H1 (cell line): ENCODE measurements around the gene ACSF3. TPM values are rescaled to one million over a fixed set of nuclear protein-coding genes. Genes with fewer than 3 reads are reported as not detected.

Experiments used
- CTCF ChIA-PET: fragments of 300-600 bp; sonication (Branson Sonifier 250); formaldehyde crosslinking; loops from one replicate; lab custom pipeline; 2021; ENCODE audit not compliant: partially characterized antibody; lab: Charles Lee
- POLR2A ChIA-PET: fragments of 300-600 bp; sonication (Branson Sonifier 250); formaldehyde crosslinking; loops from one replicate; lab custom pipeline; 2021; ENCODE audit warnings: inconsistent platforms; ENCODE audit not compliant: partially characterized antibody; lab: Charles Lee
- DNase-seq, 2 experiments: peaks; one replicate each; pipeline versions ENCODE4 v3.0.0 to v3.0.0-alpha.2; 2010 to 2022; ENCODE audit warnings: low spot score in 2 of 2, low read depth in 1 of 2, mixed read lengths in 1 of 2
- FAIRE-seq: peaks from 2 replicates; lab custom pipeline; 2011; peaks lifted over from hg19 to GRCh38; lab: Jason Lieb, UNC
- H2AFZ ChIP-seq: 2 replicates; pipeline ENCODE4 v1.8.1; 2012; ENCODE audit warnings: low read length, inconsistent platforms
- H2AK5ac ChIP-seq: 2 replicates; pipeline ENCODE4 v1.6.1; 2013; ENCODE audit warnings: low read depth, low read length
- H2BK120ac ChIP-seq: replicated peaks from 2 replicates; pipeline ENCODE3; 2013; ENCODE audit warnings: low read depth, low read length, inconsistent platforms
- H2BK12ac ChIP-seq: 2 replicates; pipeline ENCODE4 v1.6.1; 2013; ENCODE audit warnings: low read depth, low read length
- H2BK15ac ChIP-seq: 2 replicates; pipeline ENCODE4 v1.6.1; 2013; ENCODE audit warnings: low read length
- H2BK20ac ChIP-seq: 2 replicates; pipeline ENCODE4 v1.6.1; 2013; ENCODE audit warnings: low read length
- H2BK5ac ChIP-seq: 2 replicates; pipeline ENCODE4 v1.6.1; 2013; ENCODE audit warnings: low read depth, low read length
- H3K14ac ChIP-seq: 2 replicates; pipeline ENCODE4 v1.6.1; 2013; ENCODE audit warnings: inconsistent platforms; ENCODE audit not compliant: insufficient read length
- H3K18ac ChIP-seq: 2 replicates; pipeline ENCODE4 v1.6.1; 2013; ENCODE audit warnings: low read length; ENCODE audit errors: extremely low read depth
- H3K23ac ChIP-seq: 2 replicates; pipeline ENCODE4 v1.6.1; 2013; ENCODE audit warnings: inconsistent platforms; ENCODE audit not compliant: insufficient read length
- H3K23me2 ChIP-seq: 2 replicates; pipeline ENCODE4 v1.6.1; 2013; ENCODE audit warnings: low read depth, low read length
- H3K27ac ChIP-seq: 2 replicates; pipeline ENCODE4 v1.6.1; 2011; ENCODE audit warnings: low read depth, low read length, inconsistent platforms
- H3K27me3 ChIP-seq, 4 experiments: replicated peaks in 1 of 4; 1 replicate in 1 of 4; 2 replicates in 3 of 4; pipeline versions ENCODE4 v1.6.1 to v1.8.1; 2011 to 2013; ENCODE audit warnings: low read length in 3 of 4, mild to moderate bottlenecking in 3 of 4, inconsistent platforms in 2 of 4, mixed read lengths in 2 of 4, moderate library complexity in 1 of 4; ENCODE audit not compliant: control insufficient read depth in 3 of 4, insufficient read depth in 3 of 4; ENCODE audit errors: extremely low read depth in 1 of 4
- H3K36me3 ChIP-seq, 4 experiments: 2 replicates each; pipeline versions ENCODE4 v1.6.1 to v1.8.1; 2011 to 2013; ENCODE audit warnings: mild to moderate bottlenecking in 4 of 4, low read length in 3 of 4, moderate library complexity in 2 of 4, control low read depth in 1 of 4, inconsistent platforms in 1 of 4; ENCODE audit not compliant: insufficient read depth in 4 of 4, control insufficient read depth in 2 of 4
- H3K4ac ChIP-seq: replicated peaks from 2 replicates; pipeline ENCODE3; 2013; ENCODE audit warnings: low read length, low read depth, mixed read lengths, inconsistent platforms; ENCODE audit not compliant: insufficient read length
- H3K4me1 ChIP-seq, 4 experiments: replicated peaks in 1 of 4; 1 replicate in 1 of 4; 2 replicates in 3 of 4; pipeline versions ENCODE4 v1.6.1 to v1.8.1; 2011 to 2013; ENCODE audit warnings: low read length in 3 of 4, inconsistent platforms in 2 of 4, mixed read lengths in 1 of 4; ENCODE audit not compliant: insufficient read depth in 4 of 4, control insufficient read depth in 3 of 4
- H3K4me2 ChIP-seq, 2 experiments: 2 replicates each; pipeline versions ENCODE4 v1.6.1 to v1.8.1; 2011 to 2013; ENCODE audit warnings: low read depth in 2 of 2, low read length in 2 of 2, control low read depth in 1 of 2, inconsistent platforms in 1 of 2, mild to moderate bottlenecking in 1 of 2; ENCODE audit not compliant: insufficient read depth in 1 of 2
- H3K4me3 ChIP-seq, 4 experiments: fragments of 200-600, 300-600 bp in 1 of 4; sonication (generic), shearing (Covaris generic), sonication (Bioruptor Twin) in 1 of 4; 2 replicates each; pipeline versions ENCODE4 v1.5.1 to v1.8.1; 2011 to 2016; ENCODE audit warnings: low read length in 4 of 4, low read depth in 3 of 4, control low read depth in 2 of 4, inconsistent platforms in 2 of 4, mild to moderate bottlenecking in 2 of 4, mixed read lengths in 1 of 4, moderate library complexity in 1 of 4; ENCODE audit not compliant: insufficient read depth in 2 of 4; ENCODE audit errors: extremely low read depth in 1 of 4
- H3K56ac ChIP-seq: replicated peaks from 2 replicates; pipeline ENCODE3; 2013; ENCODE audit warnings: low read depth, mild to moderate bottlenecking, mixed read lengths, low read length, inconsistent platforms; ENCODE audit not compliant: insufficient read length
- H3K79me1 ChIP-seq: 2 replicates; pipeline ENCODE4 v1.6.1; 2013; ENCODE audit warnings: low read depth, low read length, control low read depth
- H3K79me2 ChIP-seq, 2 experiments: 2 replicates each; pipeline versions ENCODE4 v1.6.1 to v1.8.1; 2012 to 2013; ENCODE audit warnings: low read length in 2 of 2, mild to moderate bottlenecking in 2 of 2, inconsistent platforms in 1 of 2; ENCODE audit not compliant: insufficient read depth in 2 of 2, control insufficient read depth in 1 of 2
- H3K9ac ChIP-seq, 4 experiments: replicated peaks in 1 of 4; 1 replicate in 1 of 4; 2 replicates in 3 of 4; pipeline versions ENCODE4 v1.6.1 to v1.8.1; 2011 to 2013; ENCODE audit warnings: low read depth in 3 of 4, low read length in 3 of 4, control low read depth in 2 of 4, mild to moderate bottlenecking in 2 of 4, moderate library complexity in 2 of 4, inconsistent platforms in 1 of 4; ENCODE audit errors: extremely low read depth in 1 of 4
- H3K9me3 ChIP-seq, 2 experiments: 2 replicates each; pipeline versions ENCODE4 v1.6.1 to v1.8.1; 2012 to 2013; ENCODE audit warnings: mild to moderate bottlenecking in 2 of 2, moderate library complexity in 2 of 2, control low read depth in 1 of 2, inconsistent platforms in 1 of 2, low read depth in 1 of 2, low read length in 1 of 2, mixed read lengths in 1 of 2; ENCODE audit not compliant: insufficient read depth in 2 of 2
- H4K20me1 ChIP-seq, 2 experiments: replicated peaks in 1 of 2; 2 replicates each; pipeline versions ENCODE3 to v1.8.1; 2011 to 2013; ENCODE audit warnings: inconsistent platforms in 2 of 2, low read length in 2 of 2, mild to moderate bottlenecking in 1 of 2; ENCODE audit not compliant: insufficient read depth in 2 of 2, control insufficient read depth in 1 of 2
- H4K5ac ChIP-seq: 2 replicates; pipeline ENCODE4 v1.6.1; 2013; ENCODE audit warnings: low read length, low read depth, mixed read lengths, inconsistent platforms; ENCODE audit not compliant: insufficient read length
- H4K8ac ChIP-seq: 2 replicates; pipeline ENCODE4 v1.8.0; 2013; ENCODE audit warnings: mild to moderate bottlenecking, moderate library complexity, low read length, inconsistent platforms; ENCODE audit not compliant: insufficient read depth; ENCODE audit errors: extremely low read depth
- H4K91ac ChIP-seq: replicated peaks from 2 replicates; pipeline ENCODE3; 2013; ENCODE audit warnings: low read length, mixed read lengths, inconsistent platforms; ENCODE audit not compliant: insufficient read length
- CBX5 ChIP-seq: fragments of 300-800, 300-1000 bp; sonication (generic); IDR thresholded peaks from 2 replicates; pipeline ENCODE4 v1.7.1; 2016; ENCODE audit warnings: antibody characterized with exemption, low read length, low read depth
- EGR1 ChIP-seq: IDR thresholded peaks from 2 replicates; pipeline ENCODE4 v1.6.1; 2011; ENCODE audit warnings: low read depth, low read length, borderline replicate concordance
- GTF2F1 ChIP-seq: IDR thresholded peaks from 2 replicates; pipeline ENCODE4 v1.6.1; 2012; ENCODE audit warnings: low read depth, low read length, improper control_type of control experiment, borderline replicate concordance
- HDAC2 ChIP-seq, 2 experiments: fragments of 300-600 bp in 1 of 2; sonication (generic) in 1 of 2; IDR thresholded peaks; 2 replicates each; pipeline ENCODE4 v1.6.1; 2011 to 2012; ENCODE audit warnings: low read depth in 2 of 2, low read length in 2 of 2, mild to moderate bottlenecking in 2 of 2, moderate library complexity in 2 of 2, borderline replicate concordance in 1 of 2, inconsistent platforms in 1 of 2
- HDAC6 ChIP-seq: IDR thresholded peaks from one replicate; pipeline ENCODE4 v1.7.1; 2012; ENCODE audit warnings: low read depth, mild to moderate bottlenecking, inconsistent platforms, low read length, moderate library complexity
- POLR2AphosphoS5 ChIP-seq: IDR thresholded peaks from 2 replicates; pipeline ENCODE4 v1.6.1; 2011; ENCODE audit warnings: low read depth, low read length
- RFX5 ChIP-seq: IDR thresholded peaks from 2 replicates; pipeline ENCODE4 v1.6.1; 2011; ENCODE audit warnings: low read depth, low read length, improper control_type of control experiment, borderline replicate concordance
- SAP30 ChIP-seq: fragments of 300-600 bp; sonication (generic); IDR thresholded peaks from 2 replicates; pipeline ENCODE4 v1.7.1; 2012; ENCODE audit warnings: low read length, moderate library complexity, mild to moderate bottlenecking, inconsistent platforms; ENCODE audit not compliant: insufficient read depth, insufficient replicate concordance
- WGBS, 2 experiments: shearing (Covaris generic) in 1 of 2; methylation state at CpG; one replicate each; pipeline versions ENCODE4 v1.1.6 to v1.1.7; 2013 to 2015; ENCODE audit warnings: low lambda C conversion rate in 2 of 2, mixed read lengths in 2 of 2, inconsistent platforms in 1 of 2, low coverage in 1 of 2, missing lambda C conversion rate in 1 of 2; ENCODE audit not compliant: insufficient replicate concordance in 2 of 2, insufficient coverage in 1 of 2, insufficient read length in 1 of 2; ENCODE audit errors: extremely low coverage in 1 of 2, missing lambda C conversion rate in 1 of 2; 5-methylcytosine and 5-hydroxymethylcytosine counted together
- polyA plus RNA-seq, 7 experiments: library from polyadenylated mRNA; depleted of rRNA in 3 of 7; stranded (reverse) in 5 of 7; unstranded in 2 of 7; fragments of >200 nt in 5 of 7; fragments of 200-250 nt in 2 of 7; gene quantifications; 1 replicate in 5 of 7; 2 replicates in 1 of 7; 4 replicates in 1 of 7; pipeline versions ENCODE4 v1.2.1 to v1.2.3, GENCODE V29; 2011 to 2013; ENCODE audit warnings: missing spikeins in 2 of 7, mixed read lengths in 2 of 7
- total RNA-seq: library from RNA; stranded (reverse); fragmentation: NEBNext Ultra II Directional; extraction: Animal tissue kit (Norgen Biotek cat#: 25700); gene quantifications from 2 replicates; pipeline ENCODE4 v1.2.1, GENCODE V29; 2021
- TF ChIP-seq, protein P1 (sequence below): IDR thresholded peaks from 2 replicates; pipeline ENCODE4 v1.6.1; 2012; ENCODE audit warnings: low read length, inconsistent platforms

Gene ACSF3
- total and polyA plus RNA-seq, 2 of the 8 experiments (the other 6 are each of a cell fraction or from before 2014, with no cell fraction given), result 15.6 to 22.9 TPM

DNA sequence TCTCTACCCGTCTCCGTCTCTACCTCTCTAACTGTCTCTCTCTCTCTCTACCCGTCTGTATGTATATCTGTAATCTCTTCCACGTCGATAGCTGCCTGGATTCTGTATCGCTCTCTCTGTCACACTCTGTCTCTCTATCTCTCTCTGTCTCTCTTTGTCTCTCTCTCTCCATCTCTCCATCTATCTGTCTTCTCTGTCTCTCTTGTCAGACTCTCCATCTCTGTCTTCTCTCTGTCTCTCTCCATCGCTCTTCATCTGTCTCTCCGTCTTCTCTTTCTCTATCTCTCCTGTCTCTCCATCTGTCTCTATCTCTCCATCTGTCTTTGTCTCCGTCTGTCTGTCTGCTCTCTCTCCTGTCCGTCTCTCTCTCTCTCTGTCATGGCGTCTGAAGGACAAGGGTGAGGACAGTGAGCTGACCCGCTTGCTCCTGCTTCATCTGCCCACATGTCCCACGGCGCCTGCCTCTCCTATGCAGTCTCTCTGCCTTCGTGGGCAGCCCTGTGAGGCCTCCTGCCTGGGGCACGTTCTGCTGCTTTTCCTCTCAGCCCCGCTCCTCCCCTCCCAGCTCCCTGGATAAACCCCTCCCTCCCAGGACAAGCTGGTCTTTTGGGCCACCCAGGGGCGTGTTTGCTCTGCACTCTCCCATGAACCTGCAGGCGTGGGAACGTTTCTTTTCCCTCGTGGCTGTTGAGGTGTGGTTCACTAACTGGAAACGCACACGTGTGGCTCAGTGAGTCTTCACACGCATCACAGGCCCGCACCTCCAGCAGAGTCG, 18.9 kb downstream of the ACSF3 start:
- no peak overlapping the region for H3K9ac ChIP-seq
- no peak overlapping the region for H3K23ac ChIP-seq
- no peak overlapping the region for H2BK5ac ChIP-seq
- H2AFZ ChIP-seq, result no peak overlapping the region
- H2AK5ac ChIP-seq, result no peak overlapping the region
- H3K4me1 ChIP-seq, result peaks cover 0 to 8% (median 2%) of the 10 kb centered on the region in 4 experiments; a peak in 2 of 7 replicates
- no peaks in the 10 kb centered on the region; a peak in 1 of 4 replicates for H3K79me2 ChIP-seq
- H3K14ac ChIP-seq, result no peak overlapping the region
- H3K9me3 ChIP-seq, result no peaks in the 10 kb centered on the region
- H3K4me3 ChIP-seq, result no peak overlapping the region
- H2BK12ac ChIP-seq, result no peak overlapping the region
- no peak overlapping the region for H2BK20ac ChIP-seq
- no peak overlapping the region for H4K8ac ChIP-seq
- ChIA-PET POLR2A (no interaction called here), CTCF (interaction anchor here (1.0 to 2.3 kb wide), 3 partner anchors 9 to 55 kb away, joined by 3 to 5 read pairs (median 4); no protein-coding TSS in a partner anchor)
- FAIRE-seq (no peak), DNase-seq (no peak)
- no peaks in the 10 kb centered on the region for H3K27me3 ChIP-seq
- no peak overlapping the region for H4K91ac ChIP-seq
- no peak overlapping the region for H2BK120ac ChIP-seq
- no peak overlapping the region for H3K4ac ChIP-seq
- H2BK15ac ChIP-seq, result no peak overlapping the region
- H3K36me3 ChIP-seq, result peaks cover 0 to 14% (median 1%) of the 10 kb centered on the region in 4 experiments; a peak in 5 of 8 replicates
- TF ChIP-seq SAP30 (no peak), HDAC6 (no peak), POLR2AphosphoS5 (no peak), EGR1 (no peak), CBX5 (no peak), HDAC2 (IDR thresholded peaks at IDR 0.05; ENCODE audit: borderline replicate concordance in 1 of 2, low read depth in 2 of 2, low read length in 2 of 2) (no peak), GTF2F1 (no peak), RFX5 (no peak)
- TF ChIP-seq, protein P1, sequence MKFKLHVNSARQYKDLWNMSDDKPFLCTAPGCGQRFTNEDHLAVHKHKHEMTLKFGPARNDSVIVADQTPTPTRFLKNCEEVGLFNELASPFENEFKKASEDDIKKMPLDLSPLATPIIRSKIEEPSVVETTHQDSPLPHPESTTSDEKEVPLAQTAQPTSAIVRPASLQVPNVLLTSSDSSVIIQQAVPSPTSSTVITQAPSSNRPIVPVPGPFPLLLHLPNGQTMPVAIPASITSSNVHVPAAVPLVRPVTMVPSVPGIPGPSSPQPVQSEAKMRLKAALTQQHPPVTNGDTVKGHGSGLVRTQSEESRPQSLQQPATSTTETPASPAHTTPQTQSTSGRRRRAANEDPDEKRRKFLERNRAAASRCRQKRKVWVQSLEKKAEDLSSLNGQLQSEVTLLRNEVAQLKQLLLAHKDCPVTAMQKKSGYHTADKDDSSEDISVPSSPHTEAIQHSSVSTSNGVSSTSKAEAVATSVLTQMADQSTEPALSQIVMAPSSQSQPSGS, result no peak
- H4K20me1 ChIP-seq, result peaks cover 0 to 6% of the 10 kb centered on the region in 2 experiments
- H4K5ac ChIP-seq, result no peak overlapping the region
- H3K4me2 ChIP-seq, result no peak overlapping the region
- H3K23me2 ChIP-seq, result no peaks in the 10 kb centered on the region
- H3K18ac ChIP-seq, result no peak overlapping the region
- no peaks in the 10 kb centered on the region; the same call in 1 of the 2 replicates for H3K79me1 ChIP-seq
- H3K56ac ChIP-seq, result no peak overlapping the region
- 89% methylated on average over 24 of the region's 26 CpGs; no CpG with 5 or more reads in 1 of the 2 experiments for WGBS, 2 experiments
- no peak overlapping the region for H3K27ac ChIP-seq
